NCI-H1105 treated with DMSO at 0.1 percent for 48 hours (cell line): ENCODE results near the gene TIMM44.
A peak's percentile ranks its signal among the peaks of the same experiment; 100 is the strongest.

ENCODE experiments used
- DNase-seq: peaks from one replicate; lab custom pipeline; 2025; lab: John Stamatoyannopoulos, UW

TIMM44 gene

DNA sequence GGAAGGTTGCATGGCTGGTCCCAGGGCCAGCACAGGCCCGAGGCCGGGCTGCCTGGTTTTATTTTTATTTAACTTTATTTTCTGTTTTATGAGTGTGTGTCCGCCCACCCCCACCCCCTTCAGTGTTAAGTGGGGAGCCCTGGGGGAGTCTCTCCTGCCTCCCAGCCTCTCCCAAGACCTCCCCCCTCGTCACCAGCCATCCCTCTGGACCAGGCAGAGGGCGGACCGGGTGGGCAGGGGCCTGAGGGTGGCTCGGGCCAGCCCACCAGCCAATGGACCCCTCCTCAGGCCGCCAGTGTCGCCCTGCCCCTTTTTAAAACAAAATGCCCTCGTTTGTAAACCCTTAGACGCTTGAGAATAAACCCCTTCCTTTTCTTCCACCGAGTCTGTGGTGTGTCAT is 29.4 kb downstream of the TIMM44 start:
- no peak for DNase-seq

DNA sequence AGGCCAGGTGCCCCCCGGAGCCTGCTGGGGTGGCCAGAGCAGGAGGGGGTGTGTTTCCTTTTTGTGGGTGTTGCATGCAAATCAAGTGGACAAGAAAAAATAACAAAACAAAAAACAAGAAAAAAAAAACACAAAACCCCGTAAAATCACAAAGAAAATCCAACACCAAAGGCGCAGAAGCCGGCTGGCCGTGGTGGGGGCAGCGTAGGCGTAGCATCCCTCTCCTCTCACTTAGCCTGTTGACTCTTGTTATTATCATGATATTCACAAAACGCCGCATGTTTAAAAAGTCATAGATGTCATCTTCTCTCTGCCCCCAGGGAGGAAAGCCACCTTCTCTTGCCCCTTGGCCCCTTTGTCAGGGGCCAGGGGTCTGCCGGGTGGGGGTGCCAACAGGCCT is 29.8 kb downstream of the TIMM44 start:
- DNase-seq = no peak

DNA sequence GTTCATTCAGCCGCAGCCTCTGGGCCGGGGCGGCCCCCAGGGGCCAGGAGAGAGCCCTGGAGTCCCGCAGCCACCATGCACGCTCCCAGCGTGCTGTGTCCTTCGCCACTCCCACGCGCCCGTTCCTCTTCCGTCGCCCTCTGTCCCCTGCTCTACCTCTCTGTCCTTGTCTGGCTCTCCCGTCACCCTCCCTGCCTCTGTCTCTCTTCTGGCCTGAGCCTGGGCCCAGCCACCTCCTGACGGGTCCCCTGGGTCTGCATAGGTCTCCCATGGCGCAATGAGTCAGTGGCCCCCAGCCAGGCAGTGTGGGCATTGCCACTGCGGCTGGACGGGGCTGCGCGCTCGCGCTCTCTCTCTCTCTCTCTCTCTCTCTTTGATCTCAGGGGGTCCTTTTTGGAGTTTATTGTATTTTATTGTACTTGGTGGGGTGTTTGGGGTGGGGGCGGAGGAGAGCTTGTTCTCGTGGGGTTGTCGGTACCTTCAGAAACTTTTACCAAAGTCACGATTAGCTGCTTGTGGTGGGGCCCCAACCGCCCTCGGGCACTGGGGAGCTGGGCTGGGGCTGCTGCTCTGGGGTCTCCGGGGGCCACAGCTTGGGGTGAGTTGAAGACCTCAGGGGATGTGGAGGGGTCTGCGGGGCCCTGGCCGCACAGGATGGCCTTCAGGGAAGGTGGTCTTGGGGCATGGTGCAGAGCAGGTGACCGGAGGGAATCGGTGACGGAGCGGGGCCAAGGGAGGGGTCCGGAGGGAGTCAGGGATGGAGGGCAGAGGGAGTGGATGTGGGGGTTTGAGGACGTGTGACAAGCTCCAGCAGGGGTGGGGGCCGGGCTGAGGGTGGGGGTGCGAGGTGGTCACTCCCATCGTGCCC is 30.5 kb downstream of the TIMM44 start:
- DNase-seq = no peak

DNA sequence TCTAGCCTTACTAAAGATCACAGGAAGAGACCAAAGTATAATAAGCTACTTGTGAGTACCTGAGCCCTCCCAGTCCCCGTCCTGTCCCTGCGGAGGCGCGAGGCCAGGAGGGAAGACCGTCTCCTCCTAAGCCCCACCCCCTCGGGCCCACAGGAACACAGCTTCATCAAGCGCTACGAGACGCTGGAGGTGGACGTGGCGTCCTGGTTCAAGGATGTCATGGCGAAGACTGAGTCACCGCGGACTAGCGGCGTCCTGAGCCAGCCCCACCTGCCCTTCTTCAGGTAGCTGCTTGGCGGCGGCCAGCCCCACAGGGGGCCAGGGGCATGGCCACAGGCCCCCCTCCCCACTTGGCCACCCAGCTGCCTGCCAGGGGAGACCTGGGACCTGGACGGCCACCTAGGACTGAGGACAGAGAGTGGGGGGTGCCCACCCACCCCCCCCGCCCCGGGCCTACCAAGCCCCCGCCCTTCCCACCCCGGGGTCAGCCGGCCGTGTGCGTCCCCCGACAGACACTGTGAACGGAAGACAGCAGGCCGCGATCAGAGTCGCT is 31.2 kb downstream of the TIMM44 start:
- no peak for DNase-seq

DNA sequence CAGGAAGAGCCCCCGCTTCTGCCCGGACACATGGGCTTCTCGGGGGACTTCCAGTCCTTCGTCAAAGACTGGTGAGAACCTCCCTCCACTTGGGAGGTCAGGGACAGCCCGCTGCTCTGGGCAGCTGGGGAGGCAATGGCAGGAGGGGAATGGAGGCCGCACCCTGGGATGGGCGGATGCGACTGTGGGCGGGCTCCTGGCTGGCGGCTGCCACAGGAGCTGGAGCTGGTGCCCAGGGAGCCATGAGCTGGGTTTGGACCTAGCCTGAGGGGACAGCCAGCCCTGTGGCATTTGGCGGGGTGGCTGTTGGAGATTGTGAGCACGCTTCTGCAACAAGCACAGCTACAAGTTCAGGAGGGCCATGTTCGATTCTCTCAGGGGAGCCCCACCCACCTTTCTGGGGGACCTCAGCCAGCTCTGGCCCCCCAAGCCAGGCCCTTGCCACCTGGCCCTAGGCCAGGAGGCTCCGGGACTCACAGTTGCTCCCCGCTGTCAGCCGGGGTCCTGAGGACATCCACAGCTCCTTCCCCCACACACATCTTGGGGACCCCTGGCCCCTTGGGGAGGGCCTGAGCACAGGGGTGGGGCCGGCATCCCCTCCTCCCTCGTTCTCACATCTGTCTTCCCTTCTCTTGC is 31.8 kb downstream of the TIMM44 start:
- DNase-seq = no peak

DNA sequence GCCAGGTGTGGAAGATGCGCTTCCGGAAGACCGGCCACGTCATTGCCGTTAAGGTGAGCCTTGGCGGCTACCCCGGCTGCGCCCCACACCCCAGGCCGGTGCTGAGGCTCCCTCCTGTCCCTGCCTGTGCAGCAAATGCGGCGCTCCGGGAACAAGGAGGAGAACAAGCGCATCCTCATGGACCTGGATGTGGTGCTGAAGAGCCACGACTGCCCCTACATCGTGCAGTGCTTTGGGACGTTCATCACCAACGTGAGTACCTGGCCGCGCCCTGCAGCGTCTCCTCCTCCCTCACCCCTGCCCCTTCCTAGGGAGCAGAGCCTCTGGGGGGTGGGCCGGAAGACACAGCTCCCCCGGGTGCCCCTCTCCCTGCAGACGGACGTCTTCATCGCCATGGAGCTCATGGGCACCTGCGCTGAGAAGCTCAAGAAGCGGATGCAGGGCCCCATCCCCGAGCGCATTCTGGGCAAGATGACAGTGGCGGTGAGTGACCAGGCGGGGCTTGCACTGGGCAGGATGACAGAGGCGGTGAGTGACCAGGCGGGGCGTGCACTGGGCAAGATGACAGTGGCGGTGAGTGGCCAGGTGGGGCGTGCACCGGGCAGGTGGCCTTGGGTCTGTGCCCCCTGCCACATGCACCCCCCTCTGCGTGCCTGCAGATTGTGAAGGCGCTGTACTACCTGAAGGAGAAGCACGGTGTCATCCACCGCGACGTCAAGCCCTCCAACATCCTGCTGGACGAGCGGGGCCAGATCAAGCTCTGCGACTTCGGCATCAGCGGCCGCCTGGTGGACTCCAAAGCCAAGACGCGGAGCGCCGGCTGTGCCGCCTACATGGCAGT is 32.9 kb downstream of the TIMM44 start:
- no peak for DNase-seq

DNA sequence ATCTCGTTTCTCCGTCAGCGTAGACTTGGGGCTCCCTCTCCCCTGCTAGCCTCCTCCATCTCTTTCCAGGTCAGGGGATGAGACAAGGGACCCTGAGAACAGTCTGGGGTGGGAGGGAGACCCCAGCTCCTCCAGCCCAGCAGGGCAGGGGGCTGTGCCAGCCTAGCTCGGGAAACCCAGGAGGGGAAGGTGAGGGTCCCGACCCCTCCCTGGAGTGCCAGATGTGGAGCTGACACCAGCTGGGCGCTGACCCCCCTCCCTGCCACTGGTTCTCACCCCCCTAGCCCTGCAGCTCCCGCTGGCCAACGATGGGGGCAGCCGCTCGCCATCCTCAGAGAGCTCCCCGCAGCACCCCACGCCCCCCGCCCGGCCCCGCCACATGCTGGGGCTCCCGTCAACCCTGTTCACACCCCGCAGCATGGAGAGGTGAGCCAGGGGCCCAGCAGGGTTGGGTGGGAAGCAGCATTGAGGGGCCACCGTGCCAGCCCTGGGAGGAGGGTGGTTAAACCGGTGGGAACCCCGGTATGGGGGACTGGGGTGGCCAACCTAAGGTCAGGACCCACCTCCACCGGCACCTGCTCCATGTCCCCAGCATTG is 33.9 kb downstream of the TIMM44 start:
- no peak for DNase-seq

DNA sequence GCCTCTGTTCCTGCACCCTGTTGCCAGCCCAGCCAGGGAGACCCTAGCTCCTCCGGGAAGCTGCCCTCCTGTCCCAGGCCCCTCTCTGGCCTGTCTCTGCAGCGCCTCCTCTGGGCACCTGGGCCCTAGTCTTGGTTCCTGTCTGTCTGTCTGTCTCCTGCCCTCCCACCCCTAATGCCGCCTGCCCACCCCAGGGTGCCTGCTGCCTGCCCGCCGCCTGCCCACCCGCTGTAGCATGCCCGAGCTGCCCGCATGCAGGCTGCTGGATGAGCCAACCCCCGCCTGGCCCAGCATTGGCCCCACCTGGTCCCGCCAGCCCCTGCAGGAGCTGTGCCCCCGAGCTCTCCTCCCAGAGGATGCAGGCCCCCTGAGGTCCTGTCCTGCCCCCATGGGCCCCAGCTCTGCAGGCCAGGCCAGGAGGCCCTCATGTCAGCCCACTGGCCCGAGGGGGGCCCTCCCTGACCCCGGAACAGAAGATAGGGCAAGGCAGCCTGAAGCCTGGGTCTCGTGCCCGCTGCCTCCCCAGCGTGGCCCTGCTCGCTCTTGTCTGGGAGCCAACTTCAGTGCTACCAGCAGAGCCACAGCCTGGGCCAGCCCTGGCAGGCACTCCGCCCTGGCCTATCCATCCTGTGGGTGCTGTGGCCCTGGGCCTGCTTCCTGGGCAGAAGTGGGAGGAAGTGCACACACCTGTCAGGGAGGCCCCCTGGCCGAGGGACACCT is 34.6 kb downstream of the TIMM44 start:
- DNase-seq = no peak

GRCh38 chr19:7908078-7908699 is 35.3 kb downstream of the TIMM44 start:
- no peak for DNase-seq

- DNase-seq = no peak
Observed at GRCh38 chr19:7907544-7907943, 35.9 kb downstream of the TIMM44 start.

DNA sequence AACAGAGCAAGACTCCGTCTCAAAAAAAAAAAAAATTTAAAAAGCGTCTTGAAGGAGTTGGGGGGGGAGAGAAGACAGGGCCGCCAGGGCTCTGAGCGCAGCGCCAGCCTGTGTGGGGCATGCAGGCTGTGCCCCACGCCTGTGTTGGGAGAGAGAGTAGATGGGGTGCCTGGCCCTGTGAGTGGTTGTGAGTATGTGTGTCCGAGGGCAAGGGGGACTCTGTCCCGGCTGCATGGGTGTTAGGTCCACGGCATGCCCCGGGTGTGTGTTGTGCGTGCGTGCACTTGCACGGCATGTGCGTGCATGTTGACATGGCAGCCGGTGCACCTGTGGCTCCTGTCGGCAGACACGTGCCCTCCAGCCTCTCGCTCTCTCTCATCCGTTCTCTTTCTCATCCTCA is 36.3 kb downstream of the TIMM44 start:
- no peak for DNase-seq

DNA sequence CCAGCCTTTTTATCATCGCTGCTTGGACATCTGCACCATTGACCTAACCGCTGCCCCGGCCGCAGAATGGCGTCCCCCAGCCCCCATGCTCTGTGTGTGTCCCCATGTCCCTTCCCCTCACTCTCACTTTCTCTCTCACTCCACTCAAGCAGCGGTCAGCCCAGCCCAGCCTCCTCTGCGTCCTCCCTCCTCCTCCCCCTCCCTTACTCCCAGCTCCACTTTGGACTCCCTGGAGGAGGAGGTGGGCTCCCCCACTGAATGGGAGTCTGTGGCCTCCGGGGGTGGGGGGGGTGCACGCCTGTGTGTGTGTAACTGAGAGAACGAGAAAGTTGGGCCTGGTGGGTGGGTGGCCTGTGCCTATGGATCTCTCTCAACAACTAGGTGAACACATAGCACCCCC is 37.6 kb downstream of the TIMM44 start:
- no peak for DNase-seq

- no peak for DNase-seq
Observed at GRCh38 chr19:7905268-7905667, 38.2 kb downstream of the TIMM44 start.

DNA sequence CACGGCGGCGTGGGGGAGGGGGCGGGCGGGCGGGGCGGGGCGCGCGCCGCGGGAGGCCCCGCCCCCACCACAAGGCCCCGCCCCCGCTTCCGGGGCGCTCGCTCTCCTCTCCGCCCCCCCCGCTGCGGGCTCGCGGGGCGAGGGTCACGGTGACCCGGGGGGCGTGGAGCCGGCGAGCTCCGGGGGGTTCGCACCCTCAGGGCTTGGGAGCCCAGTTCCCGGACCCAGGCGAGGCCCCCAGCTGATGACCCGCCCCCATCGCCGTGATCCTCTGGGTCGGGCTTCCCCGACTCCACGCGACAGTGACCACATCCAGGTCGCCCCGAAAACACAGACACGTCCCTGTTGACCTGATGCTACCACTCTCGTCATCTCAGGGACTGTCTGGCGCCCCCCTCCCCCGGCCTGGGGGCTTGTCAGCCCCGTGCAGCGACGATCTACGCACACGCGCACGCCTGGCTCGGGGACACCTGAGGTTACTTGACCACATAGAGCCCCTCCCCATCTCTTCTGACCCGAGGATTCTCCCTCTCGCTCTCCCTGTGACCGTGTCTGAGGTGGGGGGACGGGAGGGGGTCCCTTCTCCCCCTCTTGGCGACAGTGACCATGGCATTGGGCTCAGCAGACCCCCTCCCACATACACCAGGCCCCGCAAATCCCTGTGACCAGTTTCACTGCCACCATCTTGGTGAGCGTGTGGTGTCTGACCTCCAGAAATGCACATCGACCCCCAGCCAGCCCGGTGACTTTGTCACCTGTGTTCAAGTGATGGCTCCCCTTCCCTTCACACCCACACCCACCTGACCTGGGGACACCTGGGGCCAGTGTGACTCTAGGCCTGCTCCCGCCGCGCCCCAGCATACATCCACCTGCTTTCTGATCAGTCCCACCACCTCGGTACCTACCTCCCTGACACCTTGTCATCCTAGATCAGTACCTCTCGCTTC is 39.1 kb downstream of the TIMM44 start:
- no peak for DNase-seq

DNA sequence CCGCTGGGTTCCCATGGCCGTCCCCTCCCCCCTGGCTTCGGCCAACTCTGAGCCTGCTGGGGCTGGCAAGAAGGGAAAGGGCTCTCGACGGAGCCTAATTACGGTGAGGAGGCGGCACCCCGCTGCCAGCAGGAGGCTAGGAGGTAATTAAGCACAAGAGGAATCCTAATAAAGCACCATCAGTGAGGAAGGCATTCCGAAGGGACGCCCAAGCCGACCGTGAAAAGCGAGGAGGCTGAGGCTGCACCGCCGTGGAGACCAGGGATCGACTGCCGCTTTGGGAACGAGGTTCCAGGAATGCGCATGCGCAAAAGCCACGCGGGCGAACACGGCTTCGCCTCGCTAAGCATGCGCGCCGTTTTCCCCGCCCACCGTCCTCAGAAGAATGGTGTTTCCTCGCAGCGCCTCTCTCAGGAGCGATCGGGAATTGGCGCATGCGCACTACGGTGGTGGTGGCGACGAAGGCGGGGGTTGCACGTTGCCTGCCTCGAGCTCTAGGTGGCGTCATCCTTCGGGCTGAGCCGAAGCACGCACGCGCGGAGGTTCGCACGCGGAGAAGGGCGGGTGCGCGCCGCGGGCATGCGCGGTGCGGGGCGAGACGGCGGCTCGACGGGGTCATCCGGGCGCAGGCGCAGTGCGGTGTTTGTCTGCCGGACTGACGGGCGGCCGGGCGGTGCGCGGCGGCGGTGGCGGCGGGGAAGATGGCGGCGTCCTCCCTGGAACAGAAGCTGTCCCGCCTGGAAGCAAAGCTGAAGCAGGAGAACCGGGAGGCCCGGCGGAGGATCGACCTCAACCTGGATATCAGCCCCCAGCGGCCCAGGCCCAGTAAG is 40.0 kb downstream of the TIMM44 start, which contains the start of gene MAP2K7:
Gene MAP2K7 (plus strand): TSS at position 634 of the 830 bp plus-strand sequence. CDS start 68 bp downstream, at position 702.
- DNase-seq = peak; percentile 99

GRCh38 chr19:7902796-7903243 is 40.6 kb downstream of the TIMM44 start:
- no peak for DNase-seq

DNA sequence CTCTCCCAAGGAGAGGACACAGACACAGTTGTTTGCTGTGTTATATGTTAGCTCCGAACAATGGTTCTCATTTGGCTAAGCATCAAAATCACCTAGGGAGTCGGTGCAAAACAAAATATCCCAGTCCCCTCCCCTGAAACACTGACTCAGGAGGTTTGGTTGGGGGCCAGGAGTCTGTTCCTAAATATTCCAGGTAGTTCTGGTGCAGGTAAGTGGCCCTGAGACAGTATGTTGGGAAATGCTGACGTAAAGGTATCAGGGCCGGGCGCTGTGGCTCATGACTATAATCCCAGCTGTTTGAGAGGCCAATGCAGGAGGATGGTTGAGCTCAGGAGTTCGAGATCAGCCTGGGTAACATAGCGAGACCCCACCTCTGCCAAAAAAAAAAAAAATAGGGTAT is 42.1 kb downstream of the TIMM44 start:
- DNase-seq = no peak

- DNase-seq = no peak
Observed at GRCh38 chr19:7900931-7901330, 42.5 kb downstream of the TIMM44 start.
